GM12878 (cell line): Measurements from ENCODE around the gene ANKRD13D. TPM values are rescaled to one million over a fixed set of nuclear protein-coding genes. Genes with fewer than 3 reads are reported as not detected.
A peak's percentile ranks its signal among the peaks of the same experiment; 100 is the strongest.

Experiments used
- ATAC-seq: fragments of 200-7000 bp; cut with Tn5 transposase; 3 replicates; pipeline ENCODE4 v1.9.1; 2020; ENCODE audit warnings: mild to moderate bottlenecking, moderate library complexity
- BruUV-seq: library from RNA; stranded (reverse); fragments of 400-500 nt; replicated peaks from 2 replicates; lab custom pipeline; 2021; lab: Mats Ljungman, UMichigan
- CTCF ChIA-PET: fragments of 300-600 bp; sonication (Branson Sonifier 250); formaldehyde crosslinking; extraction: SDS; loops from one replicate; lab custom pipeline; 2021; ENCODE audit warnings: inconsistent platforms; lab: Yijun Ruan, JAX
- POLR2A ChIA-PET: fragments of 350-600 bp; formaldehyde crosslinking; extraction: SDS; loops from one replicate; lab custom pipeline; 2021; ENCODE audit warnings: inconsistent platforms; lab: Charles Lee
- RAD21 ChIA-PET: fragments of 300-600 bp; sonication (Branson Sonifier 250); formaldehyde crosslinking; loops from one replicate; lab custom pipeline; 2023; ENCODE audit warnings: antibody characterized with exemption; ENCODE audit not compliant: unreplicated experiment; lab: Charles Lee
- SMC1A ChIA-PET: fragments of 300-600 bp; sonication (Branson Sonifier 250); formaldehyde crosslinking; loops from one replicate; lab custom pipeline; 2023; ENCODE audit not compliant: unreplicated experiment, uncharacterized antibody; lab: Charles Lee
- DNase-seq: peaks from one replicate; pipeline ENCODE4 v3.0.0-alpha.2; 2011; ENCODE audit warnings: low read depth, low spot score
- FAIRE-seq: peaks from 3 replicates; lab custom pipeline; 2011; peaks lifted over from hg19 to GRCh38; lab: Jason Lieb, UNC
- H2AFZ ChIP-seq: 2 replicates; pipeline ENCODE4 v1.6.0; 2011; ENCODE audit warnings: low read depth, low read length, control low read depth; ENCODE audit not compliant: control insufficient read depth
- H3K27ac ChIP-seq: 2 replicates; pipeline ENCODE4 v1.5.1; 2011; ENCODE audit warnings: control low read depth; ENCODE audit not compliant: control insufficient read depth, insufficient read depth
- H3K27me3 ChIP-seq, 2 experiments: replicated peaks in 1 of 2; 2 replicates each; pipeline versions ENCODE4 v1.6.0 to v1.6.1; 2011; ENCODE audit warnings: low read length in 1 of 2; ENCODE audit not compliant: control insufficient read depth in 2 of 2, insufficient read depth in 2 of 2
- H3K36me3 ChIP-seq, 2 experiments: 2 replicates each; pipeline ENCODE4 v1.5.1; 2011; ENCODE audit warnings: low read length in 1 of 2; ENCODE audit not compliant: control insufficient read depth in 2 of 2, insufficient read depth in 2 of 2
- H3K4me1 ChIP-seq: 2 replicates; pipeline ENCODE4 v1.6.1; 2011; ENCODE audit warnings: mild to moderate bottlenecking, low read length, moderate library complexity, mixed read lengths; ENCODE audit not compliant: control insufficient read depth, insufficient read depth
- H3K4me2 ChIP-seq: 2 replicates; pipeline ENCODE4 v1.6.0; 2011; ENCODE audit warnings: control low read depth; ENCODE audit not compliant: control insufficient read depth, insufficient read depth
- H3K4me3 ChIP-seq: fragments of 200-600 bp; sonication (generic); 2 replicates; pipeline ENCODE4 v1.5.1; 2016
- H3K79me2 ChIP-seq: 2 replicates; pipeline ENCODE4 v1.6.0; 2011; ENCODE audit warnings: low read length; ENCODE audit not compliant: control insufficient read depth, insufficient read depth
- H3K9ac ChIP-seq: 2 replicates; pipeline ENCODE4 v1.8.0; 2011; ENCODE audit warnings: low read length, control low read depth, mixed read lengths; ENCODE audit not compliant: control insufficient read depth, insufficient read depth
- H3K9me3 ChIP-seq: replicated peaks from 3 replicates; pipeline ENCODE4 v1.5.1; 2011; ENCODE audit warnings: mild to moderate bottlenecking, low read length; ENCODE audit not compliant: control insufficient read depth, insufficient read depth
- H4K20me1 ChIP-seq: 2 replicates; pipeline ENCODE4 v1.6.0; 2011; ENCODE audit not compliant: control insufficient read depth, insufficient read depth
- BACH1 ChIP-seq: fragments of 450-650 bp; IDR thresholded peaks from 2 replicates; pipeline ENCODE4 v1.6.1; 2017; ENCODE audit warnings: mild to moderate bottlenecking, borderline replicate concordance
- BCL11A ChIP-seq: IDR thresholded peaks from 2 replicates; pipeline ENCODE4 v1.6.1; 2011; ENCODE audit warnings: low read depth, low read length
- BMI1 ChIP-seq: fragments of 450-650 bp; IDR thresholded peaks from 2 replicates; pipeline ENCODE4 v1.6.1; 2016; ENCODE audit warnings: mild to moderate bottlenecking, moderate library complexity, borderline replicate concordance
- CBX3 ChIP-seq: fragments of 200-600 bp; sonication (generic); IDR thresholded peaks from 2 replicates; pipeline ENCODE4 v1.6.1; 2016; ENCODE audit warnings: low read depth, borderline replicate concordance
- HDGF ChIP-seq: fragments of 450-650 bp; IDR thresholded peaks from 2 replicates; pipeline ENCODE4 v1.6.1; 2016; ENCODE audit warnings: antibody characterized with exemption
- IKZF2 ChIP-seq, 2 experiments: fragments of 450-650 bp; IDR thresholded peaks; 2 replicates each; pipeline ENCODE4 v1.6.1; 2017; ENCODE audit warnings: mild to moderate bottlenecking in 2 of 2, moderate library complexity in 2 of 2
- MTA2 ChIP-seq: fragments of 450-650 bp; IDR thresholded peaks from 2 replicates; pipeline ENCODE4 v1.6.1; 2016; ENCODE audit warnings: low read depth, mild to moderate bottlenecking, moderate library complexity
- PML ChIP-seq: IDR thresholded peaks from 2 replicates; pipeline ENCODE4 v1.6.1; 2012; ENCODE audit warnings: low read length, inconsistent platforms
- PRDM15 ChIP-seq: fragments of 450-650 bp; formaldehyde crosslinking; IDR thresholded peaks from 2 replicates; pipeline ENCODE4 v1.4.0; 2020; ENCODE audit warnings: mild to moderate bottlenecking, moderate library complexity
- RAD51 ChIP-seq: fragments of 450-650 bp; IDR thresholded peaks from 2 replicates; pipeline ENCODE4 v1.6.1; 2016; ENCODE audit warnings: moderate library complexity, mild to moderate bottlenecking, inconsistent platforms
- SIN3A ChIP-seq: IDR thresholded peaks from 2 replicates; pipeline ENCODE4 v1.6.1; 2012; ENCODE audit warnings: low read depth, low read length, improper control_type of control experiment
- STAT1 ChIP-seq: fragments of 450-650 bp; conservative IDR thresholded peaks from 2 replicates; pipeline ENCODE4 v1.6.1; 2014; ENCODE audit warnings: antibody characterized with exemption, mild to moderate bottlenecking
- YY1 ChIP-seq: IDR thresholded peaks from 2 replicates; pipeline ENCODE4 v1.6.1; 2011; ENCODE audit warnings: low read depth, mild to moderate bottlenecking, low read length
- WGBS: methylation state at CpG from one replicate; pipeline ENCODE4 v1.1.6; 2016; ENCODE audit warnings: low lambda C conversion rate; ENCODE audit not compliant: insufficient replicate concordance, insufficient coverage; ENCODE audit errors: missing lambda C conversion rate; 5-methylcytosine and 5-hydroxymethylcytosine counted together
- in situ Hi-C: fragments of 300-500 bp; cut with MboI; formaldehyde crosslinking; loops from 9 replicates; pipeline ENCODE4 v1.14.3; 2018; ENCODE audit warnings: mixed read lengths
- intact Hi-C: fragments of 100-400 bp; cut with micrococcal nuclease; formaldehyde crosslinking; loops from one replicate; pipeline ENCODE4 v1.14.2; 2022; ENCODE audit not compliant: unreplicated experiment
- polyA plus RNA-seq, 11 experiments: library from polyadenylated mRNA; depleted of rRNA in 4 of 11; unstranded in 6 of 11; stranded (reverse) in 5 of 11; fragments of >200 nt; fragmentation: Nextera tagmentation in 4 of 11; fragmentation: Illumina TruSeq in 1 of 11; extraction: Ambion mirVana in 4 of 11; extraction: Trizol in 1 of 11; gene quantifications; 1 replicate in 1 of 11; 2 replicates in 10 of 11; pipeline versions ENCODE4 v1.2.1 to v1.2.3, GENCODE V29; 2011 to 2016; ENCODE audit warnings: inconsistent platforms in 2 of 11, missing spikeins in 2 of 11, low read depth in 1 of 11
- total RNA-seq, 4 experiments: library from RNA; depleted of rRNA in 3 of 4; stranded (reverse); fragments of >200 nt in 3 of 4; fragmentation: Illumina TruSeq in 1 of 4; extraction: Trizol in 1 of 4; gene quantifications; 2 replicates each; pipeline versions ENCODE4 v1.2.1 to v1.2.3, GENCODE V29; 2013 to 2021
- TF ChIP-seq, protein P1 (sequence below): fragments of 150-350 bp; IDR thresholded peaks from 2 replicates; pipeline ENCODE4 v1.6.1; 2014; ENCODE audit warnings: mild to moderate bottlenecking, low read depth, low read length

The ANKRD13D gene
- total and polyA plus RNA-seq, 10 of the 15 experiments (the other 5 are each of a cell fraction or from before 2014, with no cell fraction given) = 2.0 to 56.2 (median 21.4) TPM

GRCh38 chr11:67278135-67278938 lies 10.8 kb upstream of the ANKRD13D start:
- DNase-seq (no peak), ATAC-seq (no peak), FAIRE-seq (no peak)
- no peaks in the 10 kb centered on the region for H3K9me3 ChIP-seq
- peaks cover 38% of the 10 kb centered on the region for H3K4me1 ChIP-seq
- no peak overlapping the region; the same call in 1 of the 2 replicates for H3K4me3 ChIP-seq
- WGBS = 57% methylated on average over 14 of the region's 14 CpGs
- ChIA-PET CTCF (interaction anchor here (0.8 to 2.0 kb wide), 8 partner anchors 10 to 225 kb away, joined by 3 to 20 read pairs (median 5); partner anchors contain the start of genes ANKRD13D and GRK2), RAD21 (interaction anchor here (0.7 to 1.9 kb wide), 11 partner anchors 9 to 225 kb away, joined by 3 to 14 read pairs (median 4); partner anchors contain the start of genes ANKRD13D and GRK2), POLR2A (interaction anchor here (0.5 to 2.6 kb wide), 14 partner anchors 9 to 165 kb away, joined by 3 to 25 read pairs (median 6); partner anchors contain the start of genes ANKRD13D, GRK2 and POLD4), SMC1A (interaction anchor here (0.8 to 1.9 kb wide), 11 partner anchors 10 to 182 kb away, joined by 3 to 9 read pairs (median 4); partner anchors contain the start of genes GRK2 and POLD4)
- intact Hi-C loops (no loop called here), in situ Hi-C loops (no loop called here)
- peak overlapping the region; percentile 69 for H3K9ac ChIP-seq
- no peak overlapping the region for H2AFZ ChIP-seq
- H4K20me1 ChIP-seq = no peaks in the 10 kb centered on the region
- no TSS peak for BruUV-seq
- no peaks in the 10 kb centered on the region for H3K27me3 ChIP-seq
- no peak for TF ChIP-seq BMI1
- no peak for TF ChIP-seq BACH1
- no peak for TF ChIP-seq MTA2
- no peak for TF ChIP-seq RAD51
- TF ChIP-seq YY1 = no peak
- no peak for TF ChIP-seq BCL11A
- no peak for TF ChIP-seq PRDM15 (CRISPR knock-in tag)
- no peak for TF ChIP-seq IKZF2 (IDR thresholded peaks at IDR 0.05)
- no peak for TF ChIP-seq SIN3A
- TF ChIP-seq, protein P1, sequence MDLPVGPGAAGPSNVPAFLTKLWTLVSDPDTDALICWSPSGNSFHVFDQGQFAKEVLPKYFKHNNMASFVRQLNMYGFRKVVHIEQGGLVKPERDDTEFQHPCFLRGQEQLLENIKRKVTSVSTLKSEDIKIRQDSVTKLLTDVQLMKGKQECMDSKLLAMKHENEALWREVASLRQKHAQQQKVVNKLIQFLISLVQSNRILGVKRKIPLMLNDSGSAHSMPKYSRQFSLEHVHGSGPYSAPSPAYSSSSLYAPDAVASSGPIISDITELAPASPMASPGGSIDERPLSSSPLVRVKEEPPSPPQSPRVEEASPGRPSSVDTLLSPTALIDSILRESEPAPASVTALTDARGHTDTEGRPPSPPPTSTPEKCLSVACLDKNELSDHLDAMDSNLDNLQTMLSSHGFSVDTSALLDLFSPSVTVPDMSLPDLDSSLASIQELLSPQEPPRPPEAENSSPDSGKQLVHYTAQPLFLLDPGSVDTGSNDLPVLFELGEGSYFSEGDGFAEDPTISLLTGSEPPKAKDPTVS = no peak
- no peak for TF ChIP-seq PML
- no peak for TF ChIP-seq STAT1
- TF ChIP-seq CBX3 = no peak
- TF ChIP-seq HDGF = no peak
- H3K27ac ChIP-seq = peak overlapping the region; percentile 99
- peak overlapping the region; percentile 84 for H3K4me2 ChIP-seq
- peaks cover 57% of the 10 kb centered on the region for H3K79me2 ChIP-seq
- H3K36me3 ChIP-seq = peaks cover 28 to 61% of the 10 kb centered on the region in 2 experiments
